H1 (cell line): ENCODE data around the gene CATSPERD. TPM values are rescaled to one million over a fixed set of nuclear protein-coding genes. Genes with fewer than 3 reads are reported as not detected.
A peak's percentile ranks its signal among the peaks of the same experiment; 100 is the strongest.

Experiments
- CTCF ChIA-PET: fragments of 300-600 bp; sonication (Branson Sonifier 250); formaldehyde crosslinking; loops from one replicate; lab custom pipeline; 2021; ENCODE audit not compliant: partially characterized antibody; lab: Charles Lee
- POLR2A ChIA-PET: fragments of 300-600 bp; sonication (Branson Sonifier 250); formaldehyde crosslinking; loops from one replicate; lab custom pipeline; 2021; ENCODE audit warnings: inconsistent platforms; ENCODE audit not compliant: partially characterized antibody; lab: Charles Lee
- DNase-seq, 2 experiments: peaks; one replicate each; pipeline versions ENCODE4 v3.0.0 to v3.0.0-alpha.2; 2010 to 2022; ENCODE audit warnings: low spot score in 2 of 2, low read depth in 1 of 2, mixed read lengths in 1 of 2
- FAIRE-seq: peaks from 2 replicates; lab custom pipeline; 2011; peaks lifted over from hg19 to GRCh38; lab: Jason Lieb, UNC
- H2AFZ ChIP-seq: 2 replicates; pipeline ENCODE4 v1.8.1; 2012; ENCODE audit warnings: low read length, inconsistent platforms
- H2AK5ac ChIP-seq: 2 replicates; pipeline ENCODE4 v1.6.1; 2013; ENCODE audit warnings: low read depth, low read length
- H2BK120ac ChIP-seq: replicated peaks from 2 replicates; pipeline ENCODE3; 2013; ENCODE audit warnings: low read depth, low read length, inconsistent platforms
- H2BK12ac ChIP-seq: 2 replicates; pipeline ENCODE4 v1.6.1; 2013; ENCODE audit warnings: low read depth, low read length
- H2BK15ac ChIP-seq: 2 replicates; pipeline ENCODE4 v1.6.1; 2013; ENCODE audit warnings: low read length
- H2BK20ac ChIP-seq: 2 replicates; pipeline ENCODE4 v1.6.1; 2013; ENCODE audit warnings: low read length
- H2BK5ac ChIP-seq: 2 replicates; pipeline ENCODE4 v1.6.1; 2013; ENCODE audit warnings: low read depth, low read length
- H3K14ac ChIP-seq: 2 replicates; pipeline ENCODE4 v1.6.1; 2013; ENCODE audit warnings: inconsistent platforms; ENCODE audit not compliant: insufficient read length
- H3K18ac ChIP-seq: 2 replicates; pipeline ENCODE4 v1.6.1; 2013; ENCODE audit warnings: low read length; ENCODE audit errors: extremely low read depth
- H3K23ac ChIP-seq: 2 replicates; pipeline ENCODE4 v1.6.1; 2013; ENCODE audit warnings: inconsistent platforms; ENCODE audit not compliant: insufficient read length
- H3K23me2 ChIP-seq: 2 replicates; pipeline ENCODE4 v1.6.1; 2013; ENCODE audit warnings: low read depth, low read length
- H3K27ac ChIP-seq: 2 replicates; pipeline ENCODE4 v1.6.1; 2011; ENCODE audit warnings: low read depth, low read length, inconsistent platforms
- H3K27me3 ChIP-seq, 4 experiments: replicated peaks in 1 of 4; 1 replicate in 1 of 4; 2 replicates in 3 of 4; pipeline versions ENCODE4 v1.6.1 to v1.8.1; 2011 to 2013; ENCODE audit warnings: low read length in 3 of 4, mild to moderate bottlenecking in 3 of 4, inconsistent platforms in 2 of 4, mixed read lengths in 2 of 4, moderate library complexity in 1 of 4; ENCODE audit not compliant: control insufficient read depth in 3 of 4, insufficient read depth in 3 of 4; ENCODE audit errors: extremely low read depth in 1 of 4
- H3K36me3 ChIP-seq, 4 experiments: 2 replicates each; pipeline versions ENCODE4 v1.6.1 to v1.8.1; 2011 to 2013; ENCODE audit warnings: mild to moderate bottlenecking in 4 of 4, low read length in 3 of 4, moderate library complexity in 2 of 4, control low read depth in 1 of 4, inconsistent platforms in 1 of 4; ENCODE audit not compliant: insufficient read depth in 4 of 4, control insufficient read depth in 2 of 4
- H3K4ac ChIP-seq: replicated peaks from 2 replicates; pipeline ENCODE3; 2013; ENCODE audit warnings: low read length, low read depth, mixed read lengths, inconsistent platforms; ENCODE audit not compliant: insufficient read length
- H3K4me1 ChIP-seq, 4 experiments: replicated peaks in 1 of 4; 1 replicate in 1 of 4; 2 replicates in 3 of 4; pipeline versions ENCODE4 v1.6.1 to v1.8.1; 2011 to 2013; ENCODE audit warnings: low read length in 3 of 4, inconsistent platforms in 2 of 4, mixed read lengths in 1 of 4; ENCODE audit not compliant: insufficient read depth in 4 of 4, control insufficient read depth in 3 of 4
- H3K4me2 ChIP-seq, 2 experiments: 2 replicates each; pipeline versions ENCODE4 v1.6.1 to v1.8.1; 2011 to 2013; ENCODE audit warnings: low read depth in 2 of 2, low read length in 2 of 2, control low read depth in 1 of 2, inconsistent platforms in 1 of 2, mild to moderate bottlenecking in 1 of 2; ENCODE audit not compliant: insufficient read depth in 1 of 2
- H3K4me3 ChIP-seq, 4 experiments: fragments of 200-600, 300-600 bp in 1 of 4; sonication (generic), shearing (Covaris generic), sonication (Bioruptor Twin) in 1 of 4; 2 replicates each; pipeline versions ENCODE4 v1.5.1 to v1.8.1; 2011 to 2016; ENCODE audit warnings: low read length in 4 of 4, low read depth in 3 of 4, control low read depth in 2 of 4, inconsistent platforms in 2 of 4, mild to moderate bottlenecking in 2 of 4, mixed read lengths in 1 of 4, moderate library complexity in 1 of 4; ENCODE audit not compliant: insufficient read depth in 2 of 4; ENCODE audit errors: extremely low read depth in 1 of 4
- H3K56ac ChIP-seq: replicated peaks from 2 replicates; pipeline ENCODE3; 2013; ENCODE audit warnings: low read depth, mild to moderate bottlenecking, mixed read lengths, low read length, inconsistent platforms; ENCODE audit not compliant: insufficient read length
- H3K79me1 ChIP-seq: 2 replicates; pipeline ENCODE4 v1.6.1; 2013; ENCODE audit warnings: low read depth, low read length, control low read depth
- H3K79me2 ChIP-seq, 2 experiments: 2 replicates each; pipeline versions ENCODE4 v1.6.1 to v1.8.1; 2012 to 2013; ENCODE audit warnings: low read length in 2 of 2, mild to moderate bottlenecking in 2 of 2, inconsistent platforms in 1 of 2; ENCODE audit not compliant: insufficient read depth in 2 of 2, control insufficient read depth in 1 of 2
- H3K9ac ChIP-seq, 4 experiments: replicated peaks in 1 of 4; 1 replicate in 1 of 4; 2 replicates in 3 of 4; pipeline versions ENCODE4 v1.6.1 to v1.8.1; 2011 to 2013; ENCODE audit warnings: low read depth in 3 of 4, low read length in 3 of 4, control low read depth in 2 of 4, mild to moderate bottlenecking in 2 of 4, moderate library complexity in 2 of 4, inconsistent platforms in 1 of 4; ENCODE audit errors: extremely low read depth in 1 of 4
- H3K9me3 ChIP-seq, 2 experiments: 2 replicates each; pipeline versions ENCODE4 v1.6.1 to v1.8.1; 2012 to 2013; ENCODE audit warnings: mild to moderate bottlenecking in 2 of 2, moderate library complexity in 2 of 2, control low read depth in 1 of 2, inconsistent platforms in 1 of 2, low read depth in 1 of 2, low read length in 1 of 2, mixed read lengths in 1 of 2; ENCODE audit not compliant: insufficient read depth in 2 of 2
- H4K20me1 ChIP-seq, 2 experiments: replicated peaks in 1 of 2; 2 replicates each; pipeline versions ENCODE3 to v1.8.1; 2011 to 2013; ENCODE audit warnings: inconsistent platforms in 2 of 2, low read length in 2 of 2, mild to moderate bottlenecking in 1 of 2; ENCODE audit not compliant: insufficient read depth in 2 of 2, control insufficient read depth in 1 of 2
- H4K5ac ChIP-seq: 2 replicates; pipeline ENCODE4 v1.6.1; 2013; ENCODE audit warnings: low read length, low read depth, mixed read lengths, inconsistent platforms; ENCODE audit not compliant: insufficient read length
- H4K8ac ChIP-seq: 2 replicates; pipeline ENCODE4 v1.8.0; 2013; ENCODE audit warnings: mild to moderate bottlenecking, moderate library complexity, low read length, inconsistent platforms; ENCODE audit not compliant: insufficient read depth; ENCODE audit errors: extremely low read depth
- H4K91ac ChIP-seq: replicated peaks from 2 replicates; pipeline ENCODE3; 2013; ENCODE audit warnings: low read length, mixed read lengths, inconsistent platforms; ENCODE audit not compliant: insufficient read length
- CTBP2 ChIP-seq: IDR thresholded peaks from 2 replicates; pipeline ENCODE4 v1.7.0; 2011; ENCODE audit warnings: borderline replicate concordance, mild to moderate bottlenecking, moderate library complexity, mixed read lengths, low read length; ENCODE audit not compliant: insufficient read depth, insufficient read length
- POLR2A ChIP-seq, 2 experiments: IDR thresholded peaks; 1 replicate in 1 of 2; 2 replicates in 1 of 2; pipeline ENCODE4 v1.6.1; 2011; ENCODE audit warnings: low read depth in 2 of 2, low read length in 2 of 2, mild to moderate bottlenecking in 2 of 2; ENCODE audit errors: control extremely low read depth in 1 of 2
- SIN3A ChIP-seq, 2 experiments: IDR thresholded peaks in 1 of 2; conservative IDR thresholded peaks in 1 of 2; 2 replicates each; pipeline ENCODE4 v1.6.1; 2011 to 2012; ENCODE audit warnings: low read length in 2 of 2, improper control_type of control experiment in 1 of 2, low read depth in 1 of 2, mild to moderate bottlenecking in 1 of 2
- WGBS, 2 experiments: shearing (Covaris generic) in 1 of 2; methylation state at CpG; one replicate each; pipeline versions ENCODE4 v1.1.6 to v1.1.7; 2013 to 2015; ENCODE audit warnings: low lambda C conversion rate in 2 of 2, mixed read lengths in 2 of 2, inconsistent platforms in 1 of 2, low coverage in 1 of 2, missing lambda C conversion rate in 1 of 2; ENCODE audit not compliant: insufficient replicate concordance in 2 of 2, insufficient coverage in 1 of 2, insufficient read length in 1 of 2; ENCODE audit errors: extremely low coverage in 1 of 2, missing lambda C conversion rate in 1 of 2; 5-methylcytosine and 5-hydroxymethylcytosine counted together
- polyA plus RNA-seq, 7 experiments: library from polyadenylated mRNA; depleted of rRNA in 3 of 7; stranded (reverse) in 5 of 7; unstranded in 2 of 7; fragments of >200 nt in 5 of 7; fragments of 200-250 nt in 2 of 7; gene quantifications; 1 replicate in 5 of 7; 2 replicates in 1 of 7; 4 replicates in 1 of 7; pipeline versions ENCODE4 v1.2.1 to v1.2.3, GENCODE V29; 2011 to 2013; ENCODE audit warnings: missing spikeins in 2 of 7, mixed read lengths in 2 of 7
- total RNA-seq: library from RNA; stranded (reverse); fragmentation: NEBNext Ultra II Directional; extraction: Animal tissue kit (Norgen Biotek cat#: 25700); gene quantifications from 2 replicates; pipeline ENCODE4 v1.2.1, GENCODE V29; 2021
- TF ChIP-seq, protein P1 (sequence below): IDR thresholded peaks from 2 replicates; pipeline ENCODE4 v1.6.1; 2011; ENCODE audit warnings: low read depth, mild to moderate bottlenecking, low read length; ENCODE audit not compliant: insufficient read depth

The CATSPERD gene
- total and polyA plus RNA-seq, 2 of the 8 experiments (the other 6 are each of a cell fraction or from before 2014, with no cell fraction given), result 0.12 TPM; not detected in 1

DNA sequence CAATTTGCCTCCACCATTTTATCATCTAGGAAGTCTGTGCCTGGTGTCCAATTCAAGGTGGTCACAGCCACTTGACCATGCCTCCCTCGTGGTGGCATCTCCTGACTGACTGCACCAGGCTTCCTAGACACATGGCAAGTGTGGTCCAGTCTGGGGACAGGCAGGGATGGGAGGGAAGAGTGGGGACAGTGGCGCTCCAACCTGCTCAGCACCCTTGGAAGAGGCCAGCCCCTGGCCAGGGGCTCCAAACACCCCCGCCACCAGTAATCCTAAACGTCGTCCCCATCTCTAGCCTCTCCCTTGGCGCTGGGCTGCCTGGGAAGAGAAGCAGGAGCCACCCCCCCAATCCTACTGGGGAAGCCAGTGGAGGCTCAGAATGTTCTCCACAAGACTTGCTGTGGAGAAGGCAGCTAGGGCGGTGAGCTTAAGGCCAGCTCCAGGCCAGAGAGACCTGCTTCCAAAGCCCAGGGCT is 27.7 kb upstream of the CATSPERD start:
- FAIRE-seq (no peak), DNase-seq (no peak)
- no peak overlapping the region for H2BK15ac ChIP-seq
- no peak overlapping the region; a peak in 1 of 4 replicates for H3K4me2 ChIP-seq
- H3K79me2 ChIP-seq, result peaks cover 10 to 39% of the 10 kb centered on the region in 2 experiments
- ChIA-PET POLR2A (interaction anchor here (1.0 to 15.6 kb wide), 6 partner anchors 10 to 90 kb away, joined by 3 to 620 read pairs (median 4); partner anchors contain the start of genes CATSPERD, LONP1, SAFB and SAFB2), CTCF (no interaction called here)
- no peaks in the 10 kb centered on the region for H3K9me3 ChIP-seq
- no peak overlapping the region for H3K27ac ChIP-seq
- no peak overlapping the region for H3K18ac ChIP-seq
- no peak overlapping the region; the same call in 1 of the 2 replicates for H2BK5ac ChIP-seq
- peaks cover 43 to 46% of the 10 kb centered on the region in 2 experiments for H4K20me1 ChIP-seq
- no peak overlapping the region for H3K56ac ChIP-seq
- H2BK12ac ChIP-seq, result no peak overlapping the region
- H3K4me1 ChIP-seq, result no peaks in the 10 kb centered on the region; a peak in 1 of 7 replicates
- TF ChIP-seq POLR2A (IDR thresholded peaks at IDR 0.05; ENCODE audit: control extremely low read depth in 1 of 2, low read depth in 2 of 2, low read length in 2 of 2) (peak in 1 of 2 experiments; percentile 55; a peak in 2 of 3 replicates), CTBP2 (no peak), SIN3A (conservative IDR thresholded peaks at IDR 0.05 in 1 of 2, IDR thresholded peaks at IDR 0.05 in 1 of 2; ENCODE audit: low read depth in 1 of 2, low read length in 2 of 2) (no peak)
- TF ChIP-seq, protein P1, sequence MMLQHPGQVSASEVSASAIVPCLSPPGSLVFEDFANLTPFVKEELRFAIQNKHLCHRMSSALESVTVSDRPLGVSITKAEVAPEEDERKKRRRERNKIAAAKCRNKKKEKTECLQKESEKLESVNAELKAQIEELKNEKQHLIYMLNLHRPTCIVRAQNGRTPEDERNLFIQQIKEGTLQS, result no peak
- H4K91ac ChIP-seq, result no peak overlapping the region
- H3K9ac ChIP-seq, result no peak overlapping the region
- no peak overlapping the region for H2AK5ac ChIP-seq
- H3K4ac ChIP-seq, result no peak overlapping the region
- no peak overlapping the region for H2BK20ac ChIP-seq
- no peak overlapping the region for H3K4me3 ChIP-seq
- peak overlapping the region; percentile 9; the same call in 1 of the 2 replicates for H4K8ac ChIP-seq
- H3K79me1 ChIP-seq, result peaks cover 6% of the 10 kb centered on the region
- 89% methylated on average over 7 of the region's 7 CpGs; no CpG with 5 or more reads in 1 of the 2 experiments for WGBS, 2 experiments
- no peak overlapping the region for H2AFZ ChIP-seq
- no peak overlapping the region for H2BK120ac ChIP-seq
- H4K5ac ChIP-seq, result no peak overlapping the region
- H3K14ac ChIP-seq, result no peak overlapping the region
- no peak overlapping the region for H3K23ac ChIP-seq
- peaks cover 32 to 62% (median 57%) of the 10 kb centered on the region in 4 experiments for H3K36me3 ChIP-seq
- H3K27me3 ChIP-seq, result no peaks in the 10 kb centered on the region
- H3K23me2 ChIP-seq, result peaks cover 2% of the 10 kb centered on the region; the same call in 1 of the 2 replicates
